Calu3 (cell line): Measurements from ENCODE around the gene MAPRE3. TPM values are rescaled to one million over a fixed set of nuclear protein-coding genes. Genes with fewer than 3 reads are reported as not detected.

ENCODE experiments used
- BruUV-seq: library from RNA; stranded (reverse); fragments of 400-500 nt; replicated peaks from 2 replicates; lab custom pipeline; 2021; lab: Mats Ljungman, UMichigan
- CTCF ChIA-PET: fragments of 300-600 bp; sonication (Branson Sonifier 250); formaldehyde crosslinking; loops from one replicate; lab custom pipeline; 2022; ENCODE audit warnings: antibody characterized with exemption; lab: Charles Lee
- DNase-seq: peaks from one replicate; pipeline ENCODE4 v3.0.0; 2022
- H3K27ac Mint-ChIP-seq: one replicate; pipeline ENCODE4 v1.8.0; 2022; ENCODE audit warnings: mixed read lengths; ENCODE audit not compliant: unreplicated experiment
- H3K27me3 Mint-ChIP-seq: one replicate; pipeline ENCODE4 v1.8.0; 2022; ENCODE audit warnings: mixed read lengths; ENCODE audit not compliant: unreplicated experiment
- H3K36me3 Mint-ChIP-seq: one replicate; pipeline ENCODE4 v1.8.0; 2022; ENCODE audit warnings: mild to moderate bottlenecking, moderate library complexity, mixed read lengths; ENCODE audit not compliant: insufficient read depth, unreplicated experiment
- H3K4me1 Mint-ChIP-seq: one replicate; pipeline ENCODE4 v1.8.0; 2022; ENCODE audit warnings: mild to moderate bottlenecking, low read depth, mixed read lengths; ENCODE audit not compliant: unreplicated experiment
- H3K4me3 Mint-ChIP-seq: one replicate; pipeline ENCODE4 v1.8.0; 2022; ENCODE audit warnings: mild to moderate bottlenecking, low read depth, moderate library complexity, mixed read lengths; ENCODE audit not compliant: unreplicated experiment
- H3K9me3 Mint-ChIP-seq: one replicate; pipeline ENCODE4 v1.8.0; 2022; ENCODE audit warnings: low read depth, mixed read lengths; ENCODE audit not compliant: unreplicated experiment
- intact Hi-C: fragments of 100-400 bp; cut with micrococcal nuclease; formaldehyde crosslinking; loops from one replicate; pipeline ENCODE4 v1.10.0; 2022; ENCODE audit not compliant: unreplicated experiment
- total RNA-seq: library from RNA; stranded (reverse); gene quantifications from 2 replicates; pipeline ENCODE4 v1.2.3, GENCODE V29; 2022
- TF ChIP-seq, protein P1 (sequence below): fragments of 200-600 bp; IDR thresholded peaks from one replicate; pipeline ENCODE4 v1.8.0; 2022; ENCODE audit warnings: antibody characterized with exemption; ENCODE audit not compliant: unreplicated experiment

The MAPRE3 gene
- total RNA-seq, 1 experiment from 2014 or later: 11.1 TPM

DNA sequence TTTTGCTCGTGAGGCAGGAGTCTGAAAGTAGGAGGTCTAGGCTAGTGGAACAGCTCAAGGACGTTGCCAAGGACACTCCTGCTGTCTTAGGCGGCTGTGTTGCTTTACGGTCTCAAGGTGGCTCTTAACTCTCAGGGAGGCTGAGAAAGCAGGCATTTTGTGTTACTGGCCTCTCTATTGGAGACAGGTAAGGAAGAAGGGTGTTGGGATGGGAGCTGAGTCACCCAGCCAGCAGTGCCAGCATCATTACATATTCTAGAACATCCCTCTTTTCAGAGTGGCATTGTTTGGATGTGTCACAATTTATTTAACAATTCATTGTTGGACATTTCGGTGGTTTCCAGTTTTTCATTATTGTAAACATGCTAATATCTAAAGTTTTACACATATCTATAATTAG lies 31.5 kb downstream of the MAPRE3 start:
- H3K27ac Mint-ChIP-seq: no peak overlapping the region
- no peaks in the 10 kb centered on the region for H3K27me3 Mint-ChIP-seq
- CTCF ChIA-PET: interaction anchor here (0.8 kb wide), 1 partner anchor 40 kb away, joined by 6 read pairs; no protein-coding TSS in a partner anchor
- H3K4me1 Mint-ChIP-seq: peaks cover 8% of the 10 kb centered on the region
- intact Hi-C loops: no loop called here
- no TSS peak for BruUV-seq
- no peak overlapping the region for H3K4me3 Mint-ChIP-seq
- no peak for DNase-seq
- H3K36me3 Mint-ChIP-seq: no peaks in the 10 kb centered on the region
- TF ChIP-seq, protein P1, sequence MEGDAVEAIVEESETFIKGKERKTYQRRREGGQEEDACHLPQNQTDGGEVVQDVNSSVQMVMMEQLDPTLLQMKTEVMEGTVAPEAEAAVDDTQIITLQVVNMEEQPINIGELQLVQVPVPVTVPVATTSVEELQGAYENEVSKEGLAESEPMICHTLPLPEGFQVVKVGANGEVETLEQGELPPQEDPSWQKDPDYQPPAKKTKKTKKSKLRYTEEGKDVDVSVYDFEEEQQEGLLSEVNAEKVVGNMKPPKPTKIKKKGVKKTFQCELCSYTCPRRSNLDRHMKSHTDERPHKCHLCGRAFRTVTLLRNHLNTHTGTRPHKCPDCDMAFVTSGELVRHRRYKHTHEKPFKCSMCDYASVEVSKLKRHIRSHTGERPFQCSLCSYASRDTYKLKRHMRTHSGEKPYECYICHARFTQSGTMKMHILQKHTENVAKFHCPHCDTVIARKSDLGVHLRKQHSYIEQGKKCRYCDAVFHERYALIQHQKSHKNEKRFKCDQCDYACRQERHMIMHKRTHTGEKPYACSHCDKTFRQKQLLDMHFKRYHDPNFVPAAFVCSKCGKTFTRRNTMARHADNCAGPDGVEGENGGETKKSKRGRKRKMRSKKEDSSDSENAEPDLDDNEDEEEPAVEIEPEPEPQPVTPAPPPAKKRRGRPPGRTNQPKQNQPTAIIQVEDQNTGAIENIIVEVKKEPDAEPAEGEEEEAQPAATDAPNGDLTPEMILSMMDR: no peak
- no peaks in the 10 kb centered on the region for H3K9me3 Mint-ChIP-seq

DNA sequence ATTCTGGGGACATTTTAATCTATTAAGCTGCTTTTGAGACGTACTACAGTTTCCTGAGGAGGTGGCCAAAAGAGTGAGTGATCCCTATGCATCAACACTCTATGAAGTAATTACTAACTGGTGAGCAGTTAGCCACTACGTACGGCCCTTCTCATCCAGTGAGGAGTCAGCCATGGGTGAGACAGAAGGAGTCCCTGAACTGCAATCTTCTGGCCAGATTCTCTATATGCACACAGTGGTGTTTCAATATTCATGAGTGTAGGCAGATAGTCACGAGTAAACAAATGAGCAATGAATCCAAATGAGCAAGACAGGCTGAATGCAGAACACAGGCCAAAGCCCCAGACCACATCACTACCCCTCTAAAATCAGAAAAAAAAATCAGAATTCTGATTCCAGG lies 32.6 kb downstream of the MAPRE3 start:
- CTCF ChIA-PET: interaction anchor here (1.8 kb wide), 1 partner anchor 41 kb away, joined by 5 read pairs; no protein-coding TSS in a partner anchor
- DNase-seq: no peak
- H3K4me1 Mint-ChIP-seq: peaks cover 13% of the 10 kb centered on the region
- H3K27ac Mint-ChIP-seq: no peak overlapping the region
- H3K36me3 Mint-ChIP-seq: no peaks in the 10 kb centered on the region
- no peaks in the 10 kb centered on the region for H3K27me3 Mint-ChIP-seq
- no peak overlapping the region for H3K4me3 Mint-ChIP-seq
- no peaks in the 10 kb centered on the region for H3K9me3 Mint-ChIP-seq
- TF ChIP-seq, protein P1: no peak
- intact Hi-C loops: no loop called here
- no TSS peak for BruUV-seq

DNA sequence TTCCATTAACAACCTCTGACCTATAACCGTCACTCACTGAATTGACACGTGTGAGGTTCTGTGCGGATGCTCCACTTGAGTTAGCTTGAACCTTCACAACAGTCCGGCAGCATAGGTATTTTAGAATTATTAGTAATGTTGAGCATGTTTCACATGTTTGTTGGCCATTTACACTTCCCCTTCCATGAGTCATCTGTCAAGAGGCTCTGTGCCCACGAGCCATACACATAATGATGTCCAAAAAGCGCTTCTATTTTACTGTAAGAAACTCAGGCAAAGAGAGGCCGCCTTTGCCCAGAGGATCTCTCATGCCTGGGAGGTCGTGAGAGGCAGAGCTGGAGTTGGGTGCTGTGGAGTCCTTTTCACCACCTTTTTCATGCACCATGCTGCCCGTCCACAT lies 33.4 kb downstream of the MAPRE3 start:
- no peaks in the 10 kb centered on the region for H3K36me3 Mint-ChIP-seq
- no peak overlapping the region for H3K4me3 Mint-ChIP-seq
- BruUV-seq: no TSS peak
- intact Hi-C loops: no loop called here
- H3K9me3 Mint-ChIP-seq: no peaks in the 10 kb centered on the region
- no peak overlapping the region for H3K27ac Mint-ChIP-seq
- CTCF ChIA-PET: interaction anchor here (0.7 to 1.8 kb wide), 2 partner anchors 42 to 164 kb away, joined by 3 to 5 read pairs; no protein-coding TSS in a partner anchor
- DNase-seq: no peak
- TF ChIP-seq, protein P1: no peak
- peaks cover 13% of the 10 kb centered on the region for H3K4me1 Mint-ChIP-seq
- no peaks in the 10 kb centered on the region for H3K27me3 Mint-ChIP-seq

DNA sequence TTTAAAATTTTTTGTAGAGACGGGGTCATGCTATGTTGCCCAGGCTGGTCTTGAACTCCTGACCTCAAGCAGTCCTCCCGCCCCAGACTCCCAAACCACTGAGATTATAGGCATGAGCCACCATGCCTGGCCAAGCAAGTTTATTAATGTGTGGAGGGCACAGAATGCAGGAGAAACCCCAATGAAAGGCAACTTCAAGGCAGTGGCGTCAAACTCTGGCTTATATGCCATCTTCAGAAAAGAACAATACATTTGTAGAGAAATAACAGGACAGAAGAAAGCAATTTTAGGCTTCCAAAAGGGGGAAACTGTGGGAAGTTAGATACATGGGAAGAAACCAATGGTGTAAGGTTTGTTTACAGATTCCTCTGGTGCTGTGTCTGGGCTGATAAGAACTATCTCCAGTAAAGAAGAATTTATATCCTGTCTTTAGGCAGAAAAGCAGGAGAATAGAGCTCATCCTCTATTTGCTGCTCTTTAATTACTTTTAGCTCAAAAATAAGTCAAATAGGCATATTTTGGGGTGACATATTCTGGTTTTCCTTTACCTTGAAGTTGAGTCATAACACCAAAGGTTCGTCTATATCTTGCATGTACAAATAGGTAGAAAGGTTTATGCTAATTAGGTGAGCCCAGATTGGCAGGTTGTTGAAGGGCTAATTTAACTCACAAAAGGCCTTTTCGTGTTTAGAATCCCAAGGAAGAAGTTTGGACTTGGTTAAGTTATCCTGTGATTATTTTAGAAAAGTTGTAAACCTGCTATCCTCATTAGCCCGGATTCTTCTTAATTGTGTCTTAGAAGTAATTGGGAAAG lies 36.4 kb downstream of the MAPRE3 start:
- TF ChIP-seq, protein P1: no peak
- intact Hi-C loops: no loop called here
- Mint-ChIP-seq H3K36me3 (peaks cover 10% of the 10 kb centered on the region), H3K27ac (no peak overlapping the region), H3K27me3 (no peaks in the 10 kb centered on the region), H3K4me3 (no peak overlapping the region), H3K4me1 (peaks cover 36% of the 10 kb centered on the region), H3K9me3 (no peaks in the 10 kb centered on the region)
- CTCF ChIA-PET: no interaction called here
- DNase-seq: no peak
- BruUV-seq: no TSS peak
